HT1080 (cell line): ENCODE results near the gene ZNF813. TPM values are rescaled to one million over a fixed set of nuclear protein-coding genes. Genes with fewer than 3 reads are reported as not detected.
"Not testable (repeated sequence)": the region's sequence is repeated elsewhere in the genome, so short reads cannot be mapped to it uniquely, and the experiment has no call there.

ENCODE experiments used
- DNase-seq: peaks from one replicate; pipeline ENCODE4 v3.0.0-alpha.2; 2015; ENCODE audit warnings: low read depth
- total RNA-seq: library from RNA; depleted of rRNA; stranded (reverse); fragments of >200 nt; shearing (Covaris generic); gene quantifications from 2 replicates; pipeline ENCODE4 v1.2.3, GENCODE V29; 2014

Gene ZNF813
- total RNA-seq, 1 experiment from 2014 or later, result 0.98 TPM

DNA sequence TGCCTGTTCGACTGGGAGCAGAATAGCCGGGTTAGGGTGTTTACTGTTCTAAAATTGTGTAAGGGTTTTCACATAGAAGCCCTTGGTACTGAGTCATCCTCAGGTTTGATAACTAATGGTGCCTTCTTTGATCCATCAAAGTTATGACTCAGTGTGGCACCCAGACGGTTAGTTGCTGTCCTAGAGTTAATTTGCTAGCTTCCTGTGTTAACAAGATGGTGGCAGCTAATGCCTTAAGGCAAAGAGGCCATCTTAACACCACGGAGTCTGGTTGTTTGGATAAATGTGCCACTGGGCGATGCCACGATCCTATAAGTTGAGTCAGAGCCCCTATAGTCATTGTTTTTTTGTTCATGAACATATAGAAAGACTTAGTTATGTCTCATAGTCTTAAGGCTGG lies 7.9 kb downstream of the ZNF813 start:
- peak; percentile 35 for DNase-seq

DNA sequence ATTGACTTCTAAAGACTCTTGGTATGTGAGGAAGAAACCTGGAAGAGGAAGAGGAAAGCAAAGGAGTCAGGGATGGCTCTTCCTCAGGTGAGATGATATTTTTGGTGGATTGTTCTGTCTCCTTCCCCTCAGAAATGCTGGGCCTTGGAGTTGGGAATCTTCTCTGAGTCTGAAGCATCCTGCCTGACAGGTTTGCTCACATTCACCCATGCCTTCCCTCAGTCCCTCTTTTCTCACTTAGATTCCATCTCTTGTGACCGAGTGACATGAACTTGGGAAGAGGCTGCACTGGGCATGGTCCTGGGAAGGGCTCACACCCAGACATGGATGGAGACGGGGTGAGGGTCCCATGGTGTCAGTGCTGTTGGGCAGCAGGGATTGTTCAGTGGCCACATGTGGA lies 16.2 kb downstream of the ZNF813 start:
- not testable (repeated sequence) for DNase-seq

DNA sequence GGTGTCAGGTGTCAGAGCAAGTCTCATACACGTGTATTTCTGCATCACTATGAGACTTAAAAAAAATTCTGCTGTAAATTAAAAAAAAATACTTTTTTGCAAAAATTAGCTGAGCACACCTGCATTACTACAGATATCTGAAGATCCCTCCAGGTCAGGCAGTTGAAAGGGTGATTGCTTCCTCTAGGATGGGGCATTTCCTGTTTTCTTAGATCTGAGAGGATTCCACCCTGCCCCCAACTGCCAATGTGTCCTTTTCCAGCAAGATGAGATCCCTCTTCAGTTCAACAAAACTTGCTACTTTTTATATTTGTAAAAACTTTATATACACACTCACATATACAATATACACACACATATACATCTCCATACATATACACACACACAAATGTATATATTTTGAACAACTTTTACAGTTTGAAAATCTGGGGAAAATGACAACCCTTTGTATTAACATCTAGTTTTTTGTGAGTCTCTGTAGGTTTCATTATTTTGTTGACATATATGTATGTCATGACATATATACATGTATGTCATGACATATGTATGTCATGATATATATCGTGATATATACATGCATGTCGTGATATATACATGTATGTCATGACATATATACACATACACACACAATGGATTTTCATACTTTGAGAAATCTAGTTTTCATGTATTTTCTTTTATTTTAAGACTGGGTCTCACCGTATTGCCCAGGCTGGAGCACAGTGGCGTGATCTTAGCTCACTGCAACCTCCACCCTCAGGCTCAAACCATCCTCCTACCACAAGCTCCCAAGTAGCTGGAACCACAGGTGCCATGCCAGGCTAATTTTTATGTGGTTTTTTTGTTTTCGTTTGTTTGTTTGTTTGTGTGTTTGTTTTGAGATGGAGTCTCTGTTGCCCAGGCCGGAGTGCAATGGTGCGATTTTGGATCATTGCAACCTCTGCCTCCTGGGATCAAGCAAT lies 17.8 kb downstream of the ZNF813 start:
- no peak for DNase-seq

DNA sequence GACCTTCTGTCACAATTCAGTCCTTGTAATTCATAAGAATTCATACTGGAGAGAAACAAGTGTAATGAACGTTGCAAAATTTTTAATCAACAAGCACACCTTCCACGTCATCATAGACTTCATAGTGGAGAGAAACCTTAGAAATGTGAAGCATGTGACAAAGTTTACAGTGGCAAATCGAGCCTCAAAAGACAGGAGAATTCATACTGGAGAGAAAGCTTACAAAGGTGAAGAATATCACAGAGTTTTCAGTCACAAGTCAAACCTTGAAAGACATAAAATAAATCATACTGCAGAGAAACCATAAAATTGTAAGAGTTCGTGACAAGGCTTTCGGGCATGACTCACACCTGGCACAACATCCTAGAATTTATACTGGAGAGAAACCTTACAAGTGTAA lies 24.6 kb downstream of the ZNF813 start:
- DNase-seq, result no peak

DNA sequence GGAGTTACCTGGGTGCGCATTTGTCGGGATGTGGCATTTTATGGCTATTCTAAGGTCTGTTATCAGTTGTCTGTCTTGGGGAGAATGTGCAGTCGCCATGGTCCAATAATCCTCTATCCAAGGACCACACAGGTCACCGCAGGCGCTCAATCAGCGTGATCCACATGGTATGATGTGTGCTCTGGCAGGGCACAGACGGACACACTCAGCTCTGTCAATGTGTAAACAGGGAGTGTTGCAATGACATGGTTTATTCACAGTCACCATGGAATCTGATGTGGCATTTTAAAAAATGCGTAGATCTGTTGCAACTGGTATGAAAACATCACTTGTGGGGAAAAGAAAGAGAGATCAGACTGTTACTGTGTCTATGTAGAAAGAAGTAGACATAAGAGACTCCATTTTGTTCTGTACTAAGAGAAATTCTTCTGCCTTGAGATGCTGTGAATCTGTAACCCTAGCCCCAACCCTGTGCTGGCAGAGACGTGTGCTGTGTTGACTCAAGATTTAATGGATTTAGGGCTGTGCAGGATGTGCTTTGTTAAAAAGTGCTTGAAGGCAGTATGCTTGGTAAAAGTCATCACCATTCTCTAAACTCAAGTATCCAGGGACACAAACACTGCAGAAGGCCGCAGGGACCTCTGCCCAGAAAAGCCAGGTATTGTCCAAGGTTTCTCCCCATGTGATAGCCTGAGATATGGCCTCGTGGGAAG lies 29.9 kb downstream of the ZNF813 start:
- not testable (repeated sequence) for DNase-seq

DNA sequence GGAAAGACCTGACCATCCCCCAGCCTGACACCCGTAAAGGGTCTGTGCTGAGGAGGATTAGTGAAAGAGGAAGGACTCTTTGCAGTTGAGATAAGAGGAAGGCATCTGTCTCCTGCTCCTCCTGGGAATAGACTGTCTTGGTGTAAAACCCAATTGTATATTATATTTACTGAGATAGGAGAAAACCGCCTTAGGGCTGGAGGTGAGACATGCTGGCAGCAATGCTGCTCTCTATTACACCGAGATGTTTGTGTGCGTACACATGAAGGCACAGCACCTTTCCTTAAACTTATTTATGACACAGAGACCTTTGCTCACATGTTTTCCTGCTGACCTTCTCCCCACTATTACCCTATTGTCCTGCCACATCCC lies 30.5 kb downstream of the ZNF813 start:
- DNase-seq, result not testable (repeated sequence)

DNA sequence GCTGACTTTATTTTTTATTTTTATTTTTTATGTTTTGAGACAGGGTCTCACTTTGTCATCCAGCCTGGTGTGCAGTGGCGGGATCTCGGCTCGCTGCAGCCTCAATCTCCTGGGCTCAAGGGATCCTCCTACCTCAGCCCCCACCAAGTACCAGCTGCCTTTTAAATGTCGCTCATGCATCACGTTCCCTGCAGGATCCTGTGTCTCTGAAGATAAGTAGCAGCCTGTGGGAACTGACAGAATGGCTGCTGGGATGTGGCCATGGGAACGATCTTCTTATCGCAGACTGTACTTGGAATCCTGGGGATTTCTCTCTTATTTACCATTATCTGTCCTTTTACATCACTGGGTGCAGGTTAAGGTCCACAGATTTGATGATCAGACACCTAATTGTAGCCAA lies 35.6 kb downstream of the ZNF813 start:
- DNase-seq, result not testable (repeated sequence)

DNA sequence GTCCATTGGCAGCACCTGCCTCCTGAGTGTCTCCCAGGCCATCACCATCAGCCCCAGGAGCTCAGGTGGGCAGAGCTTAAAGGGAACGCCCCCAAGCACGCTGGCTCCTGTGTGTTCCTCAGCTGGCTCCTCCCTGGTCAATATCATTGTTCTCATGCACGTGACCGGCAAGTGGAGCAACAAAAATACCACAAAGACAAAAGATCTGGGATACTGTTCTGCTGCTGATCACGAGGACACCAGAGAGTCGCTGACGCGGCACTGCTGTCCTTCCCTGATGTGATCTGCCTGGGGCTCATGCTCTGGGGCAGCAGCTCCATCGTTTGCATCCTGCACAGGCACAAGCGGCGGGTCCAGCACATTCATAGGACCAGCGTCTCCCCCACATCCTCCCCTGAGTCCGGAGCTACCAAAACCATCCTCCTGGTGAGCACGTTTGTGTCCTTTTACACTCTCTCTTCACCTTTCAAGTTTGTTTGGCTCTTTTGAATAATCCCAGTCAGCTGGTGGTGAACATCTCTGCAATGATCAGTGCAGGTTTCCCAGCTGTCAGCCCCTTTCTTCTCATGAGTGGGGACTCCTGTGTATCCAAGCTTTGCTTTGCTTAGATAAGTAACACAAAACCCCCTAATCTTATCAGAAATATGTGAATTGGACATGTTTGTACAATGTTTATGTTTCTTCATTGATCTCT lies 36.3 kb downstream of the ZNF813 start:
- DNase-seq, result not testable (repeated sequence)

DNA sequence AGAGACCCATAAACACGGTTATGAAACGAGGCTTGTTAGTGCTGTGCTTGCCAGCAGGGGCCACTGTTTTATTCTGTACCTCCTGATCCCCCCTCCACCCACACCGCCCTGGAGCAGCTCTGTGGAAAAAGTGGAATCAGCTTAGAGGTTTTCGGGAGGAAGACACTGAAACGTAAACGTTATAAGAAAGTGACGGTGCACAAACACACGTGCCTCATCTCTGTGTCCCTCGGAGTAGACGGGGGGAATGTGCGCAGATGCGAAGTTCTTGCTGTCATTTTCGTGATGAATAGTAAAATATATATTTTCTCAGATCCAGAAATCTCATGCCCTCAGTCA lies 36.8 kb downstream of the ZNF813 start:
- DNase-seq, result not testable (repeated sequence)

DNA sequence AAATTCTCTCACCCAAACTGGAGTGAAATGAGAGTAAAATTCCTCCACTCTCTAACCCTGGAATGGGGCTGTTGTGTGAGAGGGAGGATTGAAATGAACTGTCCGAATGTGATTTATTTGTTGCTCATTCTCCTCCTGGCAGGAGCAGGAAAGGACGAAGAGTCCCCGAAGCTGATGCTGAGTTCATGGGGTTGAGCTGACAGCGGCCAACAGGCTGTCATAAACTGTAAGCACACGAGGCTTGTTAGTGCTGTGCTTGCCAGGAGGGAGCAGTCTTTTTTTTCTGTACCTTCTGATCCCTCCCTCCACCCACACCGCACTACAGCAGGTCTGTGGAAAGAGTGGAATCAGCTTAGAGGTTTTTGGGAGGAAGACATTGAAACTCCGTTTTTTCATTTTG lies 37.4 kb downstream of the ZNF813 start:
- no peak for DNase-seq

DNA sequence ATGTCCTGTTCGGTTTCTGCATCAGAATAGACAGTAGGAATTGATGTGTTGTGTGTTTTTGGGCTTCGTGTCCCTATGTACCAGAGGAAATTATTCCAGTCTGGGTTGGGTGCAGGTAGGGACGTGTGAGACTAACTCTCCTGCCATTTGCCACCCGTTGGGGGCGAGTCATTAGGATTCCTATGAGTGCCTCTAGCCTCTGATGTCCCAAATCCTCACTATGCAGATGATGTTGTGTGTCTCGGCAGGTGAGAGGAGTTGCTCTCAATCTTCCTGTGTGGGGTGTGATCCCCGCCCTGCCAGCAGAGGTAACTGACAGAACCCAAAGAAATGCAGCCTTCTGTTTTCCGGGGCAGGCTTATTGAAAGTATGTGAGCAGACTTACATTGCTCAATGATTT lies 39.2 kb downstream of the ZNF813 start:
- no peak for DNase-seq

DNA sequence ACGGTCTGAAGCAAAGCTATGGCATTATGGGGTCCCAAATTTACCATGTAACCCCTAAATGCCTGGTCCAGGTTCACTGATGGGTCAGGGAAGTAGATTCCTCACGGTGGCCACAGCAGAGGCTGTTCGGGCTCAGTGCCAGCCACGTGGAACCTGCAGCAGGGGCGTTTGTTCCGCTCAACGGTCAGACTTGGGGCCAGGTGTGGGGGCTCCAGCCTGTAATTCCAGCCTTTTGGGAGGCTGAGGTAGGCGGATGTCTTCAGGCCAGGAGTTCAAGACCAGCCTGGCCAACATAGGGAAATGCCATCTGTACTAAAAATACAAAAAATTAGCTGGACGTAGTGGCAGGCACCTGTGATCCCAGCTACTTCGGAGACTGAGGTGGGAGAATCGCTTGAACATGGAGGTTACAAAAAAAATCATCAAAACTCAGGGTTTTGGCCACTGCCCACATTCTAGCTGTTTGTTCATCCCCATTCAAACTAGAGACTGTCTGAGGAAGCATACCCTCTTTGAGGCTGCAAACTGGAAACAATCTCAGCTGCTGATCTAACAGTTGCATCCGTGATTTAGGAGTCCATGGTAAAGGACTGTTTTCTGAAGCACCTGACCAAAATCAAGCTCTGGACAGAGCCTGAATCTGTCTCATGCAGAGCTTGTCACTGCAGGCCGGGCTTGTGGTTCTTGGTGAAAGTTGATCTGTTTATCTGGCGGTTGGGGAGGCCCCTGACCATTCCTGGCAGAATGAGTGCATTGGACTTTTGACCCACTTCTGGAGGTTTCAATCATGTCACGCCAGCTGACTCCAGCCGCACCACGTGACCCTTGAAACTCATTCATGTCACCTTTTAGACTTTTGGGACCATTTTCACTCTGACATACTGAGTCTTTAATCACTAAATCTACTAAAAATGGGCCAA lies 40.2 kb downstream of the ZNF813 start:
- no peak for DNase-seq

DNA sequence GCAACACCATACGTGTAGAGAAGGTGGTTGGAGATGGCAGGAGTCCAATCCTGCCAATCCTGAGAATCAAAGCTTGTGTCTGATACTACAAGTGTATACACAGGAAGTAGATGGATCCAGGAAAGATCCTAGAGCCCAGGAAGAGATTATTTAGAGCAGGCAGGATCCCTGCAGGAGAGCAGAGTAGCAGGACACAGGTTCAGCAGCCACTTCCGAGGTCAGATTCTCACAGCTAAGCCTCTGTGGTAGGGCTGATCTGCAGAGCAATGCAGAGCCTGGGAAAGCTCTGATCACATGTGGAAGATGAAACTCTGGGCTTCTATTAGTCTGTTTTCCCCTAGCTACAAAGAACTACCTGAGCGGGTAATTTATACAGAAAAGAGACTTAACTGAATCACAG lies 41.9 kb downstream of the ZNF813 start:
- no peak for DNase-seq

DNA sequence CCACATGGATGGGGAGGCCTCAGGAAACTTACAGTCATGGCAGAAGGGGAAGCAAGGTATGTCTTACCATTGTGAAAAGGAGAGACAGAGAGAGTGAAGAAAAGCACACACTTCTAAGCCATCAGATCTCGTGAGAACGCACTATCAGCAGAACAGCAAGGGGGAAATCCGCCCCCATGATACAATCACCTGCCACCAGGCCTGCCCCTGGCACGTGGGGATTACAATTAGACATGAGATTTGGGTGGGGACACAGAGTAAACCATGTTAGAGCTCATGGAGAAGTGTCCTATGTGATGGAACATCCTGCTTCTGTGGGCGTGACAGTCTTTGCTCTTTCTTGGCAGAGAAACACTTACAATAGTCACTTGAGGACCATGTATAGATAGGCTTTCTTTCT lies 42.3 kb downstream of the ZNF813 start:
- no peak for DNase-seq

DNA sequence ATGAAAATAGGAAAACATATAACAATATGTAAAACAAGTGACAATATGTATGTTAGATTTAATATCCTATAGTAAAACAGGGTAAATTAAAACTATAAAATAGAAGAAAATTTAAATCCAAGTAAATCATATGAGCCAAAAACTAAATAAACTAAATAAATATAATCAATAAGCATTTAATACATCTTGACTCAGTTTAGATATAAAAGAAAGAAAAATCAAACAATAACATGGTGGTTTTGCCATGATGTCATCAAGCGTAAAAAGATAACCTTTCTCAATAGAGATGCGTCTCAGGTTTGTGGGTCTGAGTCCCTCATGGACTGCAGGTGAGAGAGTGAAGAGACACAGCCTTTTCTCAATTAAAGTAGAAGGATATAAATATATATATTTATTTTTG lies 43.8 kb downstream of the ZNF813 start:
- no peak for DNase-seq

DNA sequence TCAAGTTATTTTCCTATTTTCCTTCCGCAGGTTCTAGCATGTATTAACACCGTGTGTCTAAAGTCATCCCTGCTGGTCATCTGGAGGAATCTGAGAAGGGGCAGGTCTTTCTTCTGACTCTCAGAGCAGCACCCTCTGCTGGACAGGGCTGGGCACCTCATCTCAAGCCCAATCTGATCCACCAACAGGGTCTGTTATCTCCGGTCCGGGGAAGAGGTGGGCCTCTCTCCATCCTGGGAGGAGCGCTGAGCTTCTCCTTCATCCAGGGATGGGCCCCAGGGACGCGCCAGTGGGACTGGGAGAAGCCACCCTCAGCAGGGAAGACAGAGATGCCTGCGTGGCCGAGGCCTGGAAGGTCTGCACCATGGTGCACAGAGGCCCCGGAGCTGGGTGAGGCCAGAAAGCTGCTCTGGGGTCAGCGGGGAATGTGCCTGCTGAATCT lies 44.4 kb downstream of the ZNF813 start:
- peak; percentile 45 for DNase-seq

DNA sequence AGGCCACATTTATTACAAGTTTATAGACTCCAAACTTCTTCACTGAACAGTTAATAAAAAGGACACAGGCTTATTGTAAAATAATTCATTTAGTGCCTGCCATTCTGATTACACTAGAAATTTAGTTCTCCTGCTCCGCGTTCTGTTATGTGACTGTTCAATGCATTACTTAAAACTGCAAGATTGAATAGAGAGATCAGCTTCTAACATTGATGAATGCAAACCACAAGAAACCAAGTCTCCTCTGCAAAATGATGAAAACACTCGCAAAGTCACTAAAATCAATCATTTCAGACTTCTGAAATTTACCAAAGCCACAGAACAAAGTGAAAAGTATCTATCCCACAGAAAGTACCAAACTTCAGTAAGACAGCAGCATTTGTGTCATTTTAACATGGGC lies 47.5 kb downstream of the ZNF813 start:
- DNase-seq, result not testable (repeated sequence)

DNA sequence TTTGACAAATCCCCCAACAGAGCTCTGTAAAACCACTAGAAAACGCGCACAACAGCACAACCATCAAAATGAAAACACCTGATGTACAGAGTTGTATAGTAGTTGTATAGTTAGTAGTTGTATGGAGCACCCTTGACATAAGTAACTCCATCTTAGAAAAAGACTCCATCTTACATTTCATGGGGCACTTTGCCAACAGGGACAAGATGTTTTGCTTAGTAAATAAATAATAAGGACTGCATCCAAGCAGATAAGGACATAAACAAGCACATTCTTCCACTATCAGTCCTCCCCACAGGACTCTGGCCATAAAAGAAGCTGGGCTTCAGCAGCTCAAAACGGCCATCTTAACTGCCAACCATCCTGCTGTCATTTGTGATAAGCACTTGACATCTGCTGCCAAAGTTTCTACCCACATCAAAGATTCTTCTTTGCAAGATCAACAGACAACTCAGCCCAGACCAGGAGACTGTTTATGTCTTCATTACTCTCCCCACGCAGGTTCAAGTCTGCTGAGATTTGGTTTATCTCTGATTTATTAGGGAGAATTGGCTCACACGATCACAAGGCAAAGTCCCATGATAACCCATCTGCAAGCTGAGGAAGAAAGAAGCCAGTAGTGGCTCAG lies 49.7 kb downstream of the ZNF813 start:
- DNase-seq, result no peak

DNA sequence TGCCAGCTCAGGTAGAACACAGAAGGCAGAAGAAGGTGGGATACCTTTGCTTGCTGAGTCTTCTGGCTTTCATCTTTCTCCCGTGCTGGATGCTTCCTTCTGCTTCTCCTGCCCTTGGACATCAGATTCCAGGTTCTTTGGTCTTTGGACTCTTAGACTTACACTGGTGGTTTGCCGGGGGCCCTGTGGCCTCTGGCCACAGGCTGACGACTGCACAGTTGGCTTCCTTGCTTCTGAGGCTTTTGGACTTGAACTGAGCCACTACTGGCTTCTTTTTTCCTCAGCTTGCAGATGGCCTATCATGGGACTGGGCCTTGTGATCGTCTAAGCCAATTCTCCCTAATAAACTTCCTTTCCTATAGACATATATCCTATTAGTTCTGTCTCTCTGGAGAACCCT lies 50.6 kb downstream of the ZNF813 start:
- no peak for DNase-seq

DNA sequence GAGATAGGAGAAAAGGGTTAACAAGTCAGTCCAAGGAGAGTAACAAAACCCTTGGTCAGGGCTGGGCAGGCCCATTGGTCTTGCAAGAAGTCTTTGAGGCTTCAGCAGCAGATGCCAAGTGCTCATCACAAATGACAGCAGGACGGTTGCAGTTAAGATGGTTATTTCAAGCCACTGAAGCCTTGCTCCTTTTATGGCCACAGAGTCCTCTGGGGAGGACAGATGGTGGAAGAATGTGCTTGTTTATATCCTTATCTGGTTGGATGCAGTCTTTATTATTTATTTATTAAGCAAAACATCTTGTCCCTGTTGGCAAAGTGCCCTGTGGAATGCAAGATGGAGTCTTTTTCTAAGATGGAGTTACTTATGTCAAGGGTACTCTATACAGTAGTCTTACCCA lies 51.2 kb downstream of the ZNF813 start:
- no peak for DNase-seq

DNA sequence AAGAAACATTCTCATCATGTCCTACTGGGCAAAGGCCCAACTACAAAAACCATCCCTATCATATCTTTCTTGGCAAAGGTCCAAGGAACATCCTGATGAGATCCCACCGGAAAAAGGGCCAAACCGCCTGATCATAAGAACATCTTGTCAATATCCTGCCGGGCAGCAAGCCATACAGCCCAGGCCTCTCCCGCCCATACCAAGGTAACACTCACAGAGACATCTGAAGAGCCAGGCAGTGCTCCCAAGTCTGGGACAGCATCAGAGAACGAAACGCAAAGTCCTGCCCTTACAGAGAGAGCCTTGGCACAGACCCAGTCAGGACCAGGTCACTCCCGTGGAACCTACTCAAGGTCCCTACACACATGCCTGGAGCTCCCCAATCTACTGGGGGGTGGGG lies 51.9 kb downstream of the ZNF813 start:
- DNase-seq, result no peak
